ENCODE results near the gene INTS6. TPM values are rescaled to one million over a fixed set of nuclear protein-coding genes. Genes with fewer than 3 reads are reported as not detected.

INTS6 gene
- total and polyA plus RNA-seq, 2 of the 4 experiments (the other 2 are of a cell fraction), result 12.9 to 42.3 TPM

- no peak overlapping the region for H2BK20ac ChIP-seq (ENCODE audit: low read depth, low read length)
- dilution Hi-C loops (cut with HindIII; ENCODE audit: low sequenced_read_pairs, unreplicated experiment) (no loop called here), in situ Hi-C loops (cut with MboI; ENCODE audit: low sequenced_read_pairs) (no loop called here), intact Hi-C loops (cut with micrococcal nuclease) (no loop called here)
- H3K36me3 ChIP-seq (ENCODE audit: control insufficient read depth, insufficient read depth, low read length), result no peaks in the 10 kb centered on the region; the same call in 1 of the 2 replicates
- no peak overlapping the region for H4K91ac ChIP-seq (ENCODE audit: insufficient read depth, low read depth, low read length)
- ChIA-PET CTCF (no interaction called here), POLR2A (ENCODE audit: unreplicated experiment) (no interaction called here)
- no TSS peak for BruUV-seq (replicated peaks)
- H3K4me3 ChIP-seq (ENCODE audit: insufficient read depth, low read depth, low read length), result no peak overlapping the region
- no peaks in the 10 kb centered on the region for H3K9me3 ChIP-seq (ENCODE audit: control insufficient read depth, insufficient read depth, low read length)
- H2AK5ac ChIP-seq (ENCODE audit: low read depth, low read length), result no peak overlapping the region
- no peak overlapping the region for H3K18ac ChIP-seq (ENCODE audit: low read depth, low read length)
- WGBS, 2 experiments (ENCODE audit: extremely low coverage in 2 of 2, insufficient read length in 1 of 2), result no CpG with 5 or more reads among the region's 4 CpGs
- no peaks in the 10 kb centered on the region for H3K27me3 ChIP-seq (ENCODE audit: control insufficient read depth, insufficient read depth, low read length)
- H2BK15ac ChIP-seq (ENCODE audit: low read depth, low read length), result no peak overlapping the region
- H3K14ac ChIP-seq (replicated peaks; ENCODE audit: low read depth, low read length), result no peak overlapping the region
- no peak overlapping the region for H3K9ac ChIP-seq (ENCODE audit: low read depth, low read length)
- no peak overlapping the region for H3K23ac ChIP-seq (ENCODE audit: low read depth, low read length)
- H3K79me1 ChIP-seq (ENCODE audit: low read depth in 1 of 2, low read length in 2 of 2), result peaks cover 14 to 30% of the 10 kb centered on the region in 2 experiments
- DNase-seq (no peak), ATAC-seq (ENCODE audit: low read depth) (no peak)
- no peak overlapping the region for H4K5ac ChIP-seq (ENCODE audit: low read depth, low read length)
- H2AK9ac ChIP-seq (replicated peaks; ENCODE audit: low read depth, low read length, poor library complexity), result no peak overlapping the region
- H3K4me2 ChIP-seq (ENCODE audit: low read depth, low read length), result no peak overlapping the region
- 0 out of 2 replicates have a peak, but pooled peaks cover 4% of the 10 kb centered on the region for H3K9me1 ChIP-seq (ENCODE audit: insufficient read depth, low read length)
- H3K27ac ChIP-seq (ENCODE audit: insufficient read depth, low read length), result no peak overlapping the region
- no peaks in the 10 kb centered on the region for H4K20me1 ChIP-seq (ENCODE audit: insufficient read depth, low read length)
- no peak overlapping the region for H2BK120ac ChIP-seq (ENCODE audit: low read depth, low read length)
- TF ChIP-seq ELK1 (IDR thresholded peaks at IDR 0.05; ENCODE audit: borderline replicate concordance, low read depth, low read length) (no peak), POLR2A (IDR thresholded peaks at IDR 0.05; ENCODE audit: low read depth, low read length) (no peak), CHD1 (IDR thresholded peaks at IDR 0.05; ENCODE audit: low read depth, low read length) (no peak), MXI1 (IDR thresholded peaks at IDR 0.05; ENCODE audit: borderline replicate concordance, low read depth, low read length) (no peak), MAZ (IDR thresholded peaks at IDR 0.05; ENCODE audit: borderline replicate concordance, low read depth, low read length) (no peak), FOS (IDR thresholded peaks at IDR 0.05; ENCODE audit: low read depth, low read length) (no peak), BHLHE40 (IDR thresholded peaks at IDR 0.05; ENCODE audit: low read depth, low read length) (no peak), RFX5 (IDR thresholded peaks at IDR 0.05; ENCODE audit: low read depth, low read length) (no peak), NFE2L2 (IDR thresholded peaks at IDR 0.05; ENCODE audit: low read depth, low read length) (no peak), MAFK (IDR thresholded peaks at IDR 0.05; ENCODE audit: low read depth, low read length) (no peak)
- H4K8ac ChIP-seq (ENCODE audit: low read depth in 2 of 2, low read length in 2 of 2), result no peak overlapping the region
- no peak overlapping the region for H3K4ac ChIP-seq (ENCODE audit: low read depth, low read length)
- no peak overlapping the region for H2BK5ac ChIP-seq (ENCODE audit: low read depth, low read length, poor library complexity, severe bottlenecking)
- H2AFZ ChIP-seq (replicated peaks; ENCODE audit: low read length, poor library complexity), result no peak overlapping the region
- no peaks in the 10 kb centered on the region for H3K4me1 ChIP-seq (ENCODE audit: control insufficient read depth, insufficient read depth, low read length)
- H3K56ac ChIP-seq (ENCODE audit: extremely low read depth, insufficient read depth, low read length), result no peak overlapping the region
These were observed 15.2 kb downstream of the INTS6 start for GRCh38 chr13:51437550-51438127.
